Measurements from ENCODE around the gene SMARCAD1. TPM values are rescaled to one million over a fixed set of nuclear protein-coding genes. Genes with fewer than 3 reads are reported as not detected.
"Not testable (repeated sequence)": the region's sequence is repeated elsewhere in the genome, so short reads cannot be mapped to it uniquely, and the experiment has no call there.

The SMARCAD1 gene
- total RNA-seq, 4 donors from 2014 or later, result 13.2 to 26.7 (median 20.8) TPM

- no peak for TF ChIP-seq CTCF (IDR thresholded peaks at IDR 0.05)
- TF ChIP-seq POLR2A (IDR thresholded peaks at IDR 0.05), result no peak
- Histone ChIP-seq H3K4me3 (no peak overlapping the region), H3K4me1 (no peaks in the 10 kb centered on the region), H3K36me3 (no peaks in the 10 kb centered on the region), H3K27me3 (no peaks in the 10 kb centered on the region), H3K9me3 (no peaks in the 10 kb centered on the region), H3K27ac (no peak overlapping the region)
- 67 to 74% methylated on average over 3 of the region's 3 CpGs for WGBS, 2 donors
- no peak for DNase-seq
- intact Hi-C loops (cut with DNase I), result no loop called here
Measured at GRCh38 chr4:94333866-94334265, 126.2 kb downstream of the SMARCAD1 start.

GRCh38 chr4:94334476-94334875 is 126.8 kb downstream of the SMARCAD1 start:
- no peak for DNase-seq
- Histone ChIP-seq H3K27ac (no peak overlapping the region), H3K36me3 (no peaks in the 10 kb centered on the region), H3K4me1 (no peaks in the 10 kb centered on the region), H3K27me3 (no peaks in the 10 kb centered on the region), H3K4me3 (no peak overlapping the region), H3K9me3 (no peaks in the 10 kb centered on the region)
- TF ChIP-seq POLR2A (IDR thresholded peaks at IDR 0.05), result no peak
- TF ChIP-seq CTCF (IDR thresholded peaks at IDR 0.05), result no peak
- 61 to 70% methylated on average over 2 of the region's 2 CpGs for WGBS, 2 donors
- intact Hi-C loops (cut with DNase I), result no loop called here

- Histone ChIP-seq H3K4me3 (no peak overlapping the region), H3K36me3 (no peaks in the 10 kb centered on the region), H3K27me3 (no peaks in the 10 kb centered on the region), H3K27ac (no peak overlapping the region), H3K9me3 (no peaks in the 10 kb centered on the region), H3K4me1 (no peaks in the 10 kb centered on the region)
- no peak for DNase-seq
- 62 to 73% methylated on average over 3 of the region's 3 CpGs for WGBS, 2 donors
- intact Hi-C loops (cut with DNase I), result no loop called here
- TF ChIP-seq POLR2A (IDR thresholded peaks at IDR 0.05), result no peak
- TF ChIP-seq CTCF (IDR thresholded peaks at IDR 0.05), result no peak
Measured at GRCh38 chr4:94334962-94335361, 127.3 kb downstream of the SMARCAD1 start.

GRCh38 chr4:94336303-94336702 is 128.6 kb downstream of the SMARCAD1 start:
- DNase-seq, result no peak
- intact Hi-C loops (cut with DNase I), result no loop called here
- TF ChIP-seq CTCF (IDR thresholded peaks at IDR 0.05), result no peak
- Histone ChIP-seq H3K4me3 (no peak overlapping the region), H3K36me3 (no peaks in the 10 kb centered on the region), H3K27ac (no peak overlapping the region), H3K4me1 (peaks cover 0 to 1% (median 0%) of the 10 kb centered on the region in 3 donors), H3K27me3 (no peaks in the 10 kb centered on the region), H3K9me3 (no peaks in the 10 kb centered on the region)
- WGBS, 2 donors, result 79 to 80% methylated on average over 3 of the region's 3 CpGs

GRCh38 chr4:94336791-94337190 is 129.1 kb downstream of the SMARCAD1 start:
- H3K27ac ChIP-seq; H3K36me3 ChIP-seq; H3K27me3 ChIP-seq; DNase-seq; H3K9me3 ChIP-seq; intact Hi-C loops (cut with DNase I); H3K4me3 ChIP-seq; H3K4me1 ChIP-seq: not testable (repeated sequence)
- 71 to 75% methylated on average over 5 of the region's 5 CpGs for WGBS, 2 donors

- intact Hi-C loops (cut with DNase I), result no loop called here
- Histone ChIP-seq H3K4me1 (peaks cover 0 to 5% (median 0%) of the 10 kb centered on the region in 3 donors), H3K4me3 (no peak overlapping the region), H3K27ac (no peak overlapping the region), H3K27me3 (no peaks in the 10 kb centered on the region), H3K9me3 (no peaks in the 10 kb centered on the region), H3K36me3 (no peaks in the 10 kb centered on the region)
- TF ChIP-seq CTCF (IDR thresholded peaks at IDR 0.05) (no peak), POLR2A (IDR thresholded peaks at IDR 0.05) (no peak)
- WGBS, 2 donors, result 70 to 75% methylated on average over 4 of the region's 4 CpGs
- DNase-seq, result no peak
Measured at GRCh38 chr4:94338681-94339351, 131.2 kb downstream of the SMARCAD1 start.
